Trophoblast cell (in vitro differentiated cells and primary cell): ENCODE results near the gene RAB11A.

Experiments used
- DNase-seq, 2 donors: peaks; one replicate each; pipeline ENCODE4 v3.0.0-alpha.2; 2016
- H2AFZ ChIP-seq: 2 replicates; pipeline ENCODE4 v1.6.1; 2013; ENCODE audit warnings: low read length, moderate library complexity, mild to moderate bottlenecking; ENCODE audit not compliant: insufficient read depth, poor library complexity
- H2AK5ac ChIP-seq: 2 replicates; pipeline ENCODE4 v1.6.1; 2013; ENCODE audit warnings: mild to moderate bottlenecking, low read length
- H2BK120ac ChIP-seq: 2 replicates; pipeline ENCODE4 v1.6.1; 2013; ENCODE audit warnings: low read length, mild to moderate bottlenecking, moderate library complexity; ENCODE audit not compliant: insufficient read depth, poor library complexity
- H2BK12ac ChIP-seq: 2 replicates; pipeline ENCODE4 v1.6.1; 2013; ENCODE audit warnings: mild to moderate bottlenecking, low read length, moderate library complexity
- H2BK5ac ChIP-seq: 2 replicates; pipeline ENCODE4 v1.6.1; 2013; ENCODE audit warnings: low read length, low read depth, moderate library complexity, mild to moderate bottlenecking; ENCODE audit not compliant: poor library complexity
- H3K14ac ChIP-seq: 2 replicates; pipeline ENCODE4 v1.6.1; 2013; ENCODE audit warnings: mild to moderate bottlenecking, low read length
- H3K18ac ChIP-seq: 2 replicates; pipeline ENCODE4 v1.6.1; 2013; ENCODE audit warnings: mild to moderate bottlenecking, low read length
- H3K23ac ChIP-seq: 2 replicates; pipeline ENCODE4 v1.6.1; 2013; ENCODE audit warnings: low read length
- H3K27ac ChIP-seq: 2 replicates; pipeline ENCODE4 v1.5.1; 2013; ENCODE audit warnings: low read depth, mild to moderate bottlenecking, inconsistent platforms, low read length, moderate library complexity
- H3K27me3 ChIP-seq: 2 replicates; pipeline ENCODE4 v1.6.1; 2013; ENCODE audit warnings: inconsistent platforms, mild to moderate bottlenecking, low read length, moderate library complexity; ENCODE audit not compliant: insufficient read depth
- H3K36me3 ChIP-seq, 2 experiments: 1 replicate in 1 of 2; 2 replicates in 1 of 2; pipeline ENCODE4 v1.6.1; 2013; ENCODE audit warnings: low read length in 2 of 2, mild to moderate bottlenecking in 2 of 2, moderate library complexity in 1 of 2; ENCODE audit not compliant: insufficient read depth in 2 of 2, control insufficient read depth in 1 of 2
- H3K4ac ChIP-seq: 2 replicates; pipeline ENCODE4 v1.6.1; 2013; ENCODE audit warnings: low read depth, mild to moderate bottlenecking, low read length, moderate library complexity
- H3K4me1 ChIP-seq, 2 experiments: 1 replicate in 1 of 2; 2 replicates in 1 of 2; pipeline ENCODE4 v1.6.1; 2013; ENCODE audit warnings: low read length in 2 of 2, mild to moderate bottlenecking in 2 of 2, moderate library complexity in 1 of 2; ENCODE audit not compliant: insufficient read depth in 2 of 2, control insufficient read depth in 1 of 2
- H3K4me2 ChIP-seq: 2 replicates; pipeline ENCODE4 v1.6.1; 2013; ENCODE audit warnings: inconsistent platforms, mild to moderate bottlenecking, low read length, moderate library complexity
- H3K4me3 ChIP-seq: 2 replicates; pipeline ENCODE4 v1.5.1; 2013; ENCODE audit warnings: mild to moderate bottlenecking, low read depth, low read length, inconsistent platforms
- H3K79me1 ChIP-seq: one replicate; pipeline ENCODE4 v1.6.1; 2013; ENCODE audit warnings: low read length
- H3K79me2 ChIP-seq: 2 replicates; pipeline ENCODE4 v1.6.1; 2013; ENCODE audit warnings: low read length, mild to moderate bottlenecking; ENCODE audit not compliant: control insufficient read depth, insufficient read depth, poor library complexity
- H3K9ac ChIP-seq: 2 replicates; pipeline ENCODE4 v1.6.1; 2013; ENCODE audit warnings: mild to moderate bottlenecking, low read length
- H3K9me3 ChIP-seq: 2 replicates; pipeline ENCODE4 v1.6.1; 2013; ENCODE audit warnings: low read depth, mild to moderate bottlenecking, control low read depth, inconsistent platforms, low read length; ENCODE audit not compliant: insufficient read depth
- H4K12ac ChIP-seq: 2 replicates; pipeline ENCODE4 v1.6.1; 2013; ENCODE audit warnings: low read depth, mild to moderate bottlenecking, low read length, moderate library complexity
- H4K8ac ChIP-seq: 2 replicates; pipeline ENCODE4 v1.6.1; 2013; ENCODE audit warnings: low read depth, mild to moderate bottlenecking, low read length, moderate library complexity
- H4K91ac ChIP-seq: one replicate; pipeline ENCODE4 v1.6.1; 2013; ENCODE audit warnings: low read depth, mild to moderate bottlenecking, low read length, moderate library complexity
- WGBS: extraction: QIAGEN DNeasy Blood & Tissue Kit; methylation state at CpG from one replicate; pipeline ENCODE4 v1.1.7; 2013; ENCODE audit warnings: missing lambda C conversion rate; ENCODE audit not compliant: insufficient read length, insufficient coverage; ENCODE audit errors: extremely low coverage; 5-methylcytosine and 5-hydroxymethylcytosine counted together

Gene RAB11A

DNA sequence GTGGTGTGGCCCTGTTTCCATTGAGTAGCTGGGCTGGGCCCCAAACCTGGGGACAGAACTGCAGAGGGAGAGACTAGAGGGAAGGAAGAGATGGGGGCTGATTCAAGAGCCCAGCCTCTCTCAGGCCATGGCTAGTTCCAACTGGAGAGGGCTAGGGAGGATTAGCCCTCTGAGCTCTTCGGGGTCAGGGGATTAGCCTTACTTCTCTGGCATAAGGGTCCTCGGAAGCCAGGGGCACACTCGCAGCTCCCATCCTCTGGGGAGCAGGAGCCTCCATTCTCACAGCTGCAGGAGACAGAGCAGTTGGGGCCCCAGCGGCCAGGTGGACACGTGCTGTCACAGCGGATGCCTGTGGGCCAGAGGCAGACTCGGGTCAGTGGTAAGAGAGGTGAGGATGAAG lies 53.3 kb downstream of the RAB11A start:
- no peaks in the 10 kb centered on the region for H3K4me1 ChIP-seq
- no peak overlapping the region for H4K91ac ChIP-seq
- peaks cover 0 to 3% of the 10 kb centered on the region in 2 experiments for H3K36me3 ChIP-seq
- no peak overlapping the region for H3K4ac ChIP-seq
- no CpG with 5 or more reads among the region's 7 CpGs for WGBS
- no peak overlapping the region for H2AK5ac ChIP-seq
- H2BK120ac ChIP-seq = no peak overlapping the region
- H3K79me2 ChIP-seq = no peaks in the 10 kb centered on the region
- no peak overlapping the region for H3K18ac ChIP-seq
- H4K8ac ChIP-seq = no peak overlapping the region
- H3K79me1 ChIP-seq = no peaks in the 10 kb centered on the region
- no peaks in the 10 kb centered on the region for H3K9me3 ChIP-seq
- H3K4me2 ChIP-seq = no peak overlapping the region
- no peak overlapping the region for H2AFZ ChIP-seq
- H3K4me3 ChIP-seq = no peak overlapping the region
- H3K9ac ChIP-seq = no peak overlapping the region
- H3K27me3 ChIP-seq = no peaks in the 10 kb centered on the region
- H2BK5ac ChIP-seq = no peak overlapping the region
- DNase-seq = no peak
- no peak overlapping the region for H3K27ac ChIP-seq
- no peak overlapping the region for H4K12ac ChIP-seq
- H3K23ac ChIP-seq = no peak overlapping the region
- H3K14ac ChIP-seq = no peak overlapping the region
- H2BK12ac ChIP-seq = no peak overlapping the region

DNA sequence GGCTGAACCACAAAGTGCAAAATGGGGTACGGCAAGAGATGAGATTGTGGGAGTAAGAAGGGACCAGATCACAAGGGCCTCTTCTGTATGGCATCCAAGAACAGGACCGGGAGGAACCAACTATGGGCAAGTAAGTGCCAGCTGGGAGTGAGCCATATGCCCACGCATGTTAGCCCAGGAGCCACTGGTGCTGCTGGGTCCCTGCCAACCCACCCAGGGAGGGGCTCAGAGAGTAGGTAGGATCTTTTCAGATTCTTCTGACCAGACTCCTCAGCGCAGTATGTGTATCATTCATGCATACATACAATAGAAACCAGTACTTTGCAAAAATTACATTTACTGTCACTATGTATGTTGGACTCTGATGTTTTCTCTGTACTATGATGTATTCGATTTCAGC lies 54.0 kb downstream of the RAB11A start:
- no peaks in the 10 kb centered on the region for H3K79me2 ChIP-seq
- no peak overlapping the region for H2BK12ac ChIP-seq
- no peaks in the 10 kb centered on the region for H3K9me3 ChIP-seq
- no peak overlapping the region for H3K27ac ChIP-seq
- H3K4me2 ChIP-seq = no peak overlapping the region
- no peaks in the 10 kb centered on the region for H3K36me3 ChIP-seq
- no peak overlapping the region for H4K8ac ChIP-seq
- no peak overlapping the region for H3K14ac ChIP-seq
- H3K27me3 ChIP-seq = no peaks in the 10 kb centered on the region
- no peaks in the 10 kb centered on the region for H3K79me1 ChIP-seq
- WGBS = no CpG with 5 or more reads among the region's 5 CpGs
- H3K9ac ChIP-seq = no peak overlapping the region
- no peak overlapping the region for H2AFZ ChIP-seq
- H3K4me1 ChIP-seq = no peaks in the 10 kb centered on the region
- no peak overlapping the region for H3K23ac ChIP-seq
- H2AK5ac ChIP-seq = no peak overlapping the region
- no peak overlapping the region for H3K4me3 ChIP-seq
- no peak overlapping the region for H4K91ac ChIP-seq
- no peak overlapping the region for H2BK120ac ChIP-seq
- H4K12ac ChIP-seq = no peak overlapping the region
- no peak overlapping the region for H3K18ac ChIP-seq
- H3K4ac ChIP-seq = no peak overlapping the region
- no peak overlapping the region for H2BK5ac ChIP-seq
- no peak for DNase-seq

DNA sequence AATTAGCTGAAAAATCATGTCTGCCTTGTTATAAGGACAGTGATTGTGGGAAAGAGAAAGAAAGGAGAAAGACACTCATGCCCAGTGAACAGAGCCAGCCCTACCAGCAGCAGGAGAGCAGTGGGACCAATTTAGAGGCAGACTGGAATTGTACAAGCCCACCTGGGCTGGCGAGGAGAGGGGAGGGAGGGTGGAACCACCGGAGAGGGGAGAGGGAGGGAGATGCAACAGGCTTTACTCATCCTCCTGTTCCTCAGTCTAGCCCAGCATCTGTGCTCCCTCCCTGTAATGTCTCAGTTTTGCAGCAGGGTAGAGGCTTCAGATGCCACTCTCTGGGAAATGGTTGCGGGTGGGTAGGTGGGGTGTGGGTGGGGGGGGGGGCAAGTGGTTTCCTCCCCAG lies 54.7 kb downstream of the RAB11A start:
- DNase-seq = no peak
- Histone ChIP-seq H2AFZ (no peak overlapping the region), H3K79me1 (no peaks in the 10 kb centered on the region), H4K8ac (no peak overlapping the region), H3K4me2 (no peak overlapping the region), H3K27me3 (no peaks in the 10 kb centered on the region), H3K4me1 (no peaks in the 10 kb centered on the region), H3K4ac (no peak overlapping the region), H4K12ac (no peak overlapping the region), H3K79me2 (no peaks in the 10 kb centered on the region), H2BK5ac (no peak overlapping the region), H3K14ac (no peak overlapping the region), H3K23ac (no peak overlapping the region), H4K91ac (no peak overlapping the region), H3K9ac (no peak overlapping the region), H3K27ac (no peak overlapping the region), H3K36me3 (no peaks in the 10 kb centered on the region), H3K9me3 (no peaks in the 10 kb centered on the region), H2AK5ac (no peak overlapping the region), H2BK12ac (no peak overlapping the region), H2BK120ac (no peak overlapping the region), H3K4me3 (no peak overlapping the region), H3K18ac (no peak overlapping the region)
- WGBS = no CpG with 5 or more reads among the region's 3 CpGs

DNA sequence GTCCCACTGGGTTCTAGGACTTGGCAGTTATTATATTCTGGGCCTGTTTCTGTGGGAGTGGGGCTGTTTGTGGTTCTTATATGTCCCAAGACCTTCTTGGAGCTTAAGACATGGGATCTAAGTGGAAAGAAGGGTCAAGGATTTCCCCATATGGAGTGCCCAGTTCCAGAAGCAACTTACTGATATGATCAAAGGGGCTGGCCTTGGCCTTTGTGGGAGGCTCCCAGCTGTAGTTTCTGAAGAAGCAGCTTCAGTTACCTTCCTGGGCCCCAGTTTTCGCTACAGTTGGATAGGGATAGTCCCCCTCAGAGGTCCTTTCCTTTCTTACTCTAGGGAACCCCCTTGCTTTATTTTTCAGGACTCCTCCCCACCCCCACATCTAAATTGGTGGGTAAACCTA lies 56.0 kb downstream of the RAB11A start:
- no peak overlapping the region for H3K23ac ChIP-seq
- no peak overlapping the region for H3K18ac ChIP-seq
- H4K91ac ChIP-seq = no peak overlapping the region
- H2AK5ac ChIP-seq = no peak overlapping the region
- whole genome bisulfite sequencing = no CpG with 5 or more reads among the region's 1 CpG
- no peak overlapping the region for H3K4ac ChIP-seq
- no peaks in the 10 kb centered on the region for H3K36me3 ChIP-seq
- no peak overlapping the region for H3K27ac ChIP-seq
- no peak overlapping the region for H3K14ac ChIP-seq
- H3K4me3 ChIP-seq = no peak overlapping the region
- H2BK12ac ChIP-seq = no peak overlapping the region
- no peak for DNase-seq
- H3K9me3 ChIP-seq = no peaks in the 10 kb centered on the region
- H3K4me1 ChIP-seq = no peaks in the 10 kb centered on the region
- no peak overlapping the region for H4K12ac ChIP-seq
- H3K9ac ChIP-seq = no peak overlapping the region
- H3K79me1 ChIP-seq = no peaks in the 10 kb centered on the region
- H4K8ac ChIP-seq = no peak overlapping the region
- no peaks in the 10 kb centered on the region for H3K27me3 ChIP-seq
- H2AFZ ChIP-seq = no peak overlapping the region
- no peaks in the 10 kb centered on the region for H3K79me2 ChIP-seq
- no peak overlapping the region for H2BK5ac ChIP-seq
- no peak overlapping the region for H2BK120ac ChIP-seq
- H3K4me2 ChIP-seq = no peak overlapping the region
